Osteocyte (in vitro differentiated cells): ENCODE measurements around the gene SELE. TPM values are rescaled to one million over a fixed set of nuclear protein-coding genes. Genes with fewer than 3 reads are reported as not detected.

Source experiments
- DNase-seq: peaks from one replicate; pipeline ENCODE4 v3.0.0; 2021; ENCODE audit warnings: mixed read lengths; ENCODE audit not compliant: unreplicated experiment; ENCODE audit errors: extremely low spot score
- H3K27ac Mint-ChIP-seq: one replicate; pipeline ENCODE4 v1.8.0; 2021; ENCODE audit warnings: mild to moderate bottlenecking, mixed read lengths; ENCODE audit not compliant: unreplicated experiment
- H3K27me3 Mint-ChIP-seq: one replicate; pipeline ENCODE4 v1.8.0; 2021; ENCODE audit warnings: mixed read lengths; ENCODE audit not compliant: unreplicated experiment
- H3K36me3 Mint-ChIP-seq: one replicate; pipeline ENCODE4 v1.8.0; 2021; ENCODE audit warnings: mixed read lengths; ENCODE audit not compliant: unreplicated experiment
- H3K4me1 Mint-ChIP-seq: one replicate; pipeline ENCODE4 v1.8.0; 2021; ENCODE audit warnings: mixed read lengths; ENCODE audit not compliant: unreplicated experiment
- H3K4me3 Mint-ChIP-seq: one replicate; pipeline ENCODE4 v1.8.0; 2021; ENCODE audit warnings: mild to moderate bottlenecking, moderate library complexity, mixed read lengths; ENCODE audit not compliant: unreplicated experiment
- H3K9me3 Mint-ChIP-seq: one replicate; pipeline ENCODE4 v1.8.0; 2021; ENCODE audit warnings: mixed read lengths; ENCODE audit not compliant: unreplicated experiment
- long read RNA-seq: library from polyadenylated mRNA; unstranded; transcript quantifications from one replicate; pipeline ENCODE4 v2.0.0, GENCODE V29; 2021
- total RNA-seq: library from RNA; stranded (reverse); gene quantifications from 2 replicates; pipeline ENCODE4 v1.2.1, GENCODE V29; 2021
- TF ChIP-seq, protein P1 (sequence below): fragments of 200-600 bp; sonication (generic); IDR thresholded peaks from 2 replicates; pipeline ENCODE4 v1.5.0; 2021; ENCODE audit warnings: antibody characterized with exemption, mild to moderate bottlenecking, moderate library complexity

SELE gene
- total RNA-seq: not detected in 2 replicates
- long read RNA-seq: 0 reads

DNA sequence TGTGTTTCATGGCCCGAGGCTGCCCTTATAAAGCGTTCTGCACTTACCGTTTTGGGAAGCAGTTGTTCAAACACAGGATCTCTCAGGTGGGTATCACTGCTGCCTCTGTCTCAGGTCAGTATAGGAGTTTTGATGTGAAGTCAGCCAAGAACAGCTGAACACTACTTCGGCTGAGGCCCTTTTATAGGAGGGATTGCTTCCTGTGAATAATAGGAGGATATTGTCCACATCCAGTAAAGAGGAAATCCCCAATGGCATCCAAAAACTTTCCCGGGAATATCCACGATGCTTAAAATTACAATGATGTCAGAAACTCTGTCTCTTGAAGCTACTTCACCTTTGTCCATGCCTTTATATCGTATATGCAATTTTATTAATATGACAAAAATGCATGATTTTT, at the start of gene SELE:
Gene SELE (minus strand): TSS at position 156 of the 400 bp plus-strand sequence. CDS start 467 bp downstream, outside the sequence.
- TF ChIP-seq, protein P1, sequence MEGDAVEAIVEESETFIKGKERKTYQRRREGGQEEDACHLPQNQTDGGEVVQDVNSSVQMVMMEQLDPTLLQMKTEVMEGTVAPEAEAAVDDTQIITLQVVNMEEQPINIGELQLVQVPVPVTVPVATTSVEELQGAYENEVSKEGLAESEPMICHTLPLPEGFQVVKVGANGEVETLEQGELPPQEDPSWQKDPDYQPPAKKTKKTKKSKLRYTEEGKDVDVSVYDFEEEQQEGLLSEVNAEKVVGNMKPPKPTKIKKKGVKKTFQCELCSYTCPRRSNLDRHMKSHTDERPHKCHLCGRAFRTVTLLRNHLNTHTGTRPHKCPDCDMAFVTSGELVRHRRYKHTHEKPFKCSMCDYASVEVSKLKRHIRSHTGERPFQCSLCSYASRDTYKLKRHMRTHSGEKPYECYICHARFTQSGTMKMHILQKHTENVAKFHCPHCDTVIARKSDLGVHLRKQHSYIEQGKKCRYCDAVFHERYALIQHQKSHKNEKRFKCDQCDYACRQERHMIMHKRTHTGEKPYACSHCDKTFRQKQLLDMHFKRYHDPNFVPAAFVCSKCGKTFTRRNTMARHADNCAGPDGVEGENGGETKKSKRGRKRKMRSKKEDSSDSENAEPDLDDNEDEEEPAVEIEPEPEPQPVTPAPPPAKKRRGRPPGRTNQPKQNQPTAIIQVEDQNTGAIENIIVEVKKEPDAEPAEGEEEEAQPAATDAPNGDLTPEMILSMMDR: no peak
- no peaks in the 10 kb centered on the region for H3K9me3 Mint-ChIP-seq
- no peak within 1 kb of the TSS for H3K4me3 Mint-ChIP-seq
- H3K27me3 Mint-ChIP-seq: peaks cover 54% of the 10 kb centered on the region
- no peak within 1 kb of the TSS for H3K27ac Mint-ChIP-seq
- H3K36me3 Mint-ChIP-seq: no peaks in the 10 kb centered on the region
- DNase-seq: no peak
- H3K4me1 Mint-ChIP-seq: no peaks in the 10 kb centered on the region

DNA sequence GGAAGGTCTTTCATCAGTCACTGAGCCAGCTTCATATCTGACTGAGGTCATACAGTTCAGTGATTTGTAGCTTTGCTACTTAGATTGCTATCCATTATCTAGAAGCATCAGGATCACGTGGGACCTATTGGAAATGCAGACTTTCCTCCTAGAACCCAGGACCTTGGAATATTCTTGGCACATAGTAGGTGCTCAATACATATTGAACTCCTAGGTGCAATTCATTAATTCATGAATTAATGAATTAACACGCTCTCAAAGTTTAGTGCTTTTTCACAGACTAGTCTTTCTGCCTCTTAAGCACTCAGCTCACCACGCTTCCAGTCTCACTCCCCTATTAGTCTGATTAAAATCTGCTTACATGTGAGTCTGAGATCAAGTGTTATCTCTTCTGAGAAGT, 48.7 kb upstream of the SELE start:
- Mint-ChIP-seq H3K27ac (no peak overlapping the region), H3K36me3 (no peaks in the 10 kb centered on the region), H3K9me3 (no peaks in the 10 kb centered on the region), H3K27me3 (peaks cover 35% of the 10 kb centered on the region), H3K4me3 (no peak overlapping the region), H3K4me1 (peaks cover 21% of the 10 kb centered on the region)
- no peak for DNase-seq
- TF ChIP-seq, protein P1: no peak

DNA sequence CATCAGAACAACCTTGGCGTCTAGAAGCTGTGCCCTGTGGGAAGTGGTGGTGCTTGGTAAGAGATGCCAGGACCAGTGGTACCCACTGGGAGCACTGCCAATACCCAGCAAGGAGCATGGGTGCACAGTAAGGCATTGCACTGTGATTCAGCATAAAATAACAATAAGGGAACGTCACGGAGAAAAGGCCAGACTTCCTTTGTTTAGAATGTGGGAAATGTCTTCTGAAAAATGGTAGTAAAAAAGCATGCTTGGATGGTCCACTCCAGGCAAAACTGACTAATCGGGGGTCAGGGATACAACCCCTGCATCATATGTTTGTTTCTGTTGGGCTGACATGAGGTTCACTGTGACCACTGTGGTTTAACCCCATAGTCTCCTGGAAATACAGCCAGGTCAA, 46.1 kb upstream of the SELE start:
- TF ChIP-seq, protein P1: no peak
- Mint-ChIP-seq H3K27me3 (peaks cover 23% of the 10 kb centered on the region), H3K9me3 (no peaks in the 10 kb centered on the region), H3K4me3 (no peak overlapping the region), H3K4me1 (peaks cover 21% of the 10 kb centered on the region), H3K27ac (peak overlapping the region; percentile 39), H3K36me3 (no peaks in the 10 kb centered on the region)
- DNase-seq: no peak

GRCh38 chr1:169779150-169779549, 45.3 kb upstream of the SELE start:
- Mint-ChIP-seq H3K27me3 (peaks cover 16% of the 10 kb centered on the region), H3K9me3 (no peaks in the 10 kb centered on the region), H3K4me1 (peaks cover 21% of the 10 kb centered on the region), H3K27ac (no peak overlapping the region), H3K36me3 (no peaks in the 10 kb centered on the region), H3K4me3 (no peak overlapping the region)
- TF ChIP-seq, protein P1: no peak
- no peak for DNase-seq

GRCh38 chr1:169776440-169776839, 42.6 kb upstream of the SELE start:
- Mint-ChIP-seq H3K4me1 (peaks cover 19% of the 10 kb centered on the region), H3K4me3 (no peak overlapping the region), H3K27me3 (peaks cover 29% of the 10 kb centered on the region), H3K9me3 (no peaks in the 10 kb centered on the region), H3K36me3 (no peaks in the 10 kb centered on the region), H3K27ac (no peak overlapping the region)
- TF ChIP-seq, protein P1: no peak
- DNase-seq: no peak
